Gastrocnemius medialis (tissue), 4 donors: Measurements from ENCODE around the gene OSGIN1.

Experiments
- CTCF ChIP-seq, 5 experiments: fragments of 450-650 bp in 3 of 5; fragments of 200-600 bp in 2 of 5; sonication (generic) in 2 of 5; IDR thresholded peaks in 4 of 5; conservative IDR thresholded peaks in 1 of 5; 1 replicate in 4 of 5; 2 replicates in 1 of 5; pipeline ENCODE4 v1.5.1; 2016 to 2019; ENCODE audit warnings: antibody characterized with exemption in 5 of 5, mild to moderate bottlenecking in 3 of 5, moderate library complexity in 3 of 5
- POLR2A ChIP-seq, 2 donors: fragments of 450-650 bp; IDR thresholded peaks; one replicate each; pipeline ENCODE4 v1.6.1; 2017; ENCODE audit warnings: antibody characterized with exemption in 2 of 2, mild to moderate bottlenecking in 2 of 2, moderate library complexity in 2 of 2

- TF ChIP-seq CTCF (IDR thresholded peaks at IDR 0.05 in 4 of 5, conservative IDR thresholded peaks at IDR 0.05 in 1 of 5) = no peak
- TF ChIP-seq POLR2A (IDR thresholded peaks at IDR 0.05) = no peak
Observed at GRCh38 chr16:83920894-83921491, 32.0 kb upstream of the OSGIN1 start.
